ENCODE data around the gene CNOT10.

DNA sequence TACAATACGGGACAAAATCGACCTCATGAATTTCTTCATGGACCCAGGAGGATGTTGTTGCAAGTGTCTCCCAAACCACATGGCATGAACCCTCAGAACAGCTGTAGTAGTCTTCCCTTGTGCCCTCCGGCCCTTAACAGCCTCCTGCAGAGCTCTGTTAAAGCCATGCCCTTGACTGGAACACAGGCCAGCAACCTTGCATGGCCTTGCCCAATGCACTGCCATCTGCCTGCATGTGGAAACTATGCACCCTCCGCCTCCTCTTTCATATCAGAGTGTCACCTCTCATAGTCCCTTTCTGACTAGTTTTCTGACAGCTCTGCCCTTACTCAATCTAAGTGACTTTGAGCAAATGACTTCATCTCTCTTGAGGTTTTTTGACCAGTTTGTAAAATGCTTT, 93.4 kb downstream of the CNOT10 start:
- TF ChIP-seq, protein P1, sequence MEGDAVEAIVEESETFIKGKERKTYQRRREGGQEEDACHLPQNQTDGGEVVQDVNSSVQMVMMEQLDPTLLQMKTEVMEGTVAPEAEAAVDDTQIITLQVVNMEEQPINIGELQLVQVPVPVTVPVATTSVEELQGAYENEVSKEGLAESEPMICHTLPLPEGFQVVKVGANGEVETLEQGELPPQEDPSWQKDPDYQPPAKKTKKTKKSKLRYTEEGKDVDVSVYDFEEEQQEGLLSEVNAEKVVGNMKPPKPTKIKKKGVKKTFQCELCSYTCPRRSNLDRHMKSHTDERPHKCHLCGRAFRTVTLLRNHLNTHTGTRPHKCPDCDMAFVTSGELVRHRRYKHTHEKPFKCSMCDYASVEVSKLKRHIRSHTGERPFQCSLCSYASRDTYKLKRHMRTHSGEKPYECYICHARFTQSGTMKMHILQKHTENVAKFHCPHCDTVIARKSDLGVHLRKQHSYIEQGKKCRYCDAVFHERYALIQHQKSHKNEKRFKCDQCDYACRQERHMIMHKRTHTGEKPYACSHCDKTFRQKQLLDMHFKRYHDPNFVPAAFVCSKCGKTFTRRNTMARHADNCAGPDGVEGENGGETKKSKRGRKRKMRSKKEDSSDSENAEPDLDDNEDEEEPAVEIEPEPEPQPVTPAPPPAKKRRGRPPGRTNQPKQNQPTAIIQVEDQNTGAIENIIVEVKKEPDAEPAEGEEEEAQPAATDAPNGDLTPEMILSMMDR (conservative IDR thresholded peaks at IDR 0.05; ENCODE audit: low read depth, low read length), result no peak
- TF ChIP-seq EZH2phosphoT487 (IDR thresholded peaks at IDR 0.05; ENCODE audit: borderline replicate concordance, low read length) (no peak), EZH2 (IDR thresholded peaks at IDR 0.05; ENCODE audit: low read length, unreplicated experiment) (no peak)
